SK-N-SH treated with all-trans-retinoic acid at 6 μM for 48 hours (cell line): ENCODE results near the gene TRABD2B.

Experiments used
- ATAC-seq: fragments of 200-7000 bp; cut with Tn5 transposase; 3 replicates; pipeline ENCODE4 v1.9.1; 2020; ENCODE audit warnings: mild to moderate bottlenecking, moderate library complexity
- ARNTL ChIP-seq: fragments of 450-650 bp; formaldehyde crosslinking; IDR thresholded peaks from 2 replicates; pipeline ENCODE4 v1.5.0; 2020; ENCODE audit warnings: low read depth, mild to moderate bottlenecking, moderate library complexity, borderline replicate concordance
- BACH2 ChIP-seq: fragments of 250-450 bp; sonication (Bioruptor Pico); IDR thresholded peaks from 2 replicates; pipeline ENCODE4 v1.9.0; 2021; ENCODE audit warnings: mild to moderate bottlenecking, borderline replicate concordance
- CSDC2 ChIP-seq: fragments of 250-450 bp; sonication (Bioruptor Pico); IDR thresholded peaks from 2 replicates; pipeline ENCODE4 v1.5.0; 2020; ENCODE audit warnings: mild to moderate bottlenecking, moderate library complexity
- GLIS3 ChIP-seq: fragments of 250-450 bp; sonication (Bioruptor Pico); IDR thresholded peaks from 2 replicates; pipeline ENCODE4 v1.5.0; 2020; ENCODE audit warnings: mild to moderate bottlenecking, moderate library complexity
- ISL1 ChIP-seq: fragments of 250-450 bp; sonication (Bioruptor Pico); IDR thresholded peaks from 2 replicates; pipeline ENCODE4 v2.1.2; 2022; ENCODE audit warnings: mild to moderate bottlenecking, moderate library complexity
- OSR1 ChIP-seq: fragments of 250-450 bp; sonication (Bioruptor Pico); IDR thresholded peaks from 2 replicates; pipeline ENCODE4 v1.8.0; 2022; ENCODE audit warnings: moderate library complexity, mild to moderate bottlenecking, inconsistent platforms
- PPARA ChIP-seq: fragments of 250-450 bp; sonication (Bioruptor Pico); IDR thresholded peaks from 2 replicates; pipeline ENCODE4 v1.5.0; 2020; ENCODE audit warnings: mild to moderate bottlenecking, borderline replicate concordance
- RARB ChIP-seq: fragments of 250-450 bp; sonication (Bioruptor Pico); IDR thresholded peaks from 2 replicates; pipeline ENCODE4 v1.8.0; 2021; ENCODE audit warnings: mild to moderate bottlenecking, moderate library complexity
- TCF4 ChIP-seq: fragments of 250-450 bp; sonication (Bioruptor Pico); IDR thresholded peaks from 2 replicates; pipeline ENCODE4 v1.8.0; 2021; ENCODE audit warnings: mild to moderate bottlenecking, moderate library complexity, borderline replicate concordance
- TOX ChIP-seq: fragments of 250-450 bp; sonication (Bioruptor Pico); IDR thresholded peaks from 2 replicates; pipeline ENCODE4 v1.8.0; 2021; ENCODE audit warnings: mild to moderate bottlenecking, moderate library complexity, borderline replicate concordance
- ZC3H10 ChIP-seq: fragments of 250-450 bp; sonication (Bioruptor Pico); IDR thresholded peaks from 2 replicates; pipeline ENCODE4 v1.5.1; 2021; ENCODE audit warnings: mild to moderate bottlenecking, moderate library complexity
- ZFP3 ChIP-seq: fragments of 250-450 bp; sonication (Bioruptor Pico); IDR thresholded peaks from 2 replicates; pipeline ENCODE4 v1.5.0; 2020; ENCODE audit warnings: mild to moderate bottlenecking, moderate library complexity
- ZFP30 ChIP-seq: fragments of 450-650 bp; formaldehyde crosslinking; IDR thresholded peaks from 2 replicates; pipeline ENCODE4 v1.5.0; 2022; ENCODE audit warnings: mild to moderate bottlenecking, moderate library complexity
- ZNF565 ChIP-seq: fragments of 450-650 bp; formaldehyde crosslinking; conservative IDR thresholded peaks from 2 replicates; pipeline ENCODE4 v1.5.0; 2020; ENCODE audit warnings: low read depth, mild to moderate bottlenecking, moderate library complexity
- ZNF70 ChIP-seq: fragments of 450-650 bp; formaldehyde crosslinking; IDR thresholded peaks from 2 replicates; pipeline ENCODE4 v1.5.0; 2020; ENCODE audit warnings: mild to moderate bottlenecking, moderate library complexity
- ZNF8 ChIP-seq: fragments of 450-650 bp; formaldehyde crosslinking; IDR thresholded peaks from 2 replicates; pipeline ENCODE4 v1.5.0; 2020; ENCODE audit warnings: mild to moderate bottlenecking, moderate library complexity
- TF ChIP-seq, protein P1 (sequence below): fragments of 250-450 bp; sonication (Bioruptor Pico); IDR thresholded peaks from 2 replicates; pipeline ENCODE4 v1.5.1; 2021; ENCODE audit warnings: mild to moderate bottlenecking, moderate library complexity
- TF ChIP-seq, protein P2 (sequence below): fragments of 250-450 bp; sonication (Bioruptor Pico); IDR thresholded peaks from 2 replicates; pipeline ENCODE4 v1.5.0; 2020; ENCODE audit warnings: mild to moderate bottlenecking, moderate library complexity
- TF ChIP-seq, protein P3 (sequence below): fragments of 250-450 bp; sonication (Bioruptor Pico); IDR thresholded peaks from 2 replicates; pipeline ENCODE4 v1.8.0; 2020; ENCODE audit warnings: mild to moderate bottlenecking, moderate library complexity, borderline replicate concordance
- TF ChIP-seq, protein P4 (sequence below): fragments of 250-450 bp; sonication (Bioruptor Pico); IDR thresholded peaks from 2 replicates; pipeline ENCODE4 v1.5.1; 2020; ENCODE audit warnings: low read depth, mild to moderate bottlenecking, moderate library complexity

TRABD2B gene

DNA sequence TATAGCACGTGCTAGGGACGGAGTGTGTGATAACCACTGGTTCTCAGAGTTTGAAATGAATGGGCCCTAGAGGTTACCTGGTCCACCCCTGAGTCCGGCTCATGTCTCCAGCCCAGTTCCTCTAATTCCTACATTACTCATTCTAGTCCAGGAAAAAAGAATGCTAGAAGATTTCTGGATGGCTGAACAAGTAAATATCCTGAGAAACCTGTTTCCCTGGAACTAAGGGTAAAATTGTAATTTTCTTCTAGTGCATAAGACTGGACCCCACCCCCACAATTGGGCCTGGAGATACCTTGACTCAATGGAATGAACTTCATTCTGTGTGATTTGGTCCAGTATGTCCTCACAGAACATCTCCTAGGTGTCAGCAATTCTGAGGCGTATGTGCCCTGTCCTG, 208.4 kb downstream of the TRABD2B start:
- TF ChIP-seq TOX (no peak), ARNTL (CRISPR knock-in tag) (no peak), PPARA (CRISPR knock-in tag) (no peak), ZNF70 (CRISPR knock-in tag) (no peak), ISL1 (no peak), ZFP30 (CRISPR knock-in tag) (no peak), GLIS3 (CRISPR knock-in tag) (no peak), OSR1 (CRISPR knock-in tag) (no peak), ZNF8 (CRISPR knock-in tag) (no peak), BACH2 (no peak), TCF4 (CRISPR knock-in tag) (no peak), ZFP3 (CRISPR knock-in tag) (no peak), ZNF565 (CRISPR knock-in tag) (no peak)
- TF ChIP-seq, protein P1, sequence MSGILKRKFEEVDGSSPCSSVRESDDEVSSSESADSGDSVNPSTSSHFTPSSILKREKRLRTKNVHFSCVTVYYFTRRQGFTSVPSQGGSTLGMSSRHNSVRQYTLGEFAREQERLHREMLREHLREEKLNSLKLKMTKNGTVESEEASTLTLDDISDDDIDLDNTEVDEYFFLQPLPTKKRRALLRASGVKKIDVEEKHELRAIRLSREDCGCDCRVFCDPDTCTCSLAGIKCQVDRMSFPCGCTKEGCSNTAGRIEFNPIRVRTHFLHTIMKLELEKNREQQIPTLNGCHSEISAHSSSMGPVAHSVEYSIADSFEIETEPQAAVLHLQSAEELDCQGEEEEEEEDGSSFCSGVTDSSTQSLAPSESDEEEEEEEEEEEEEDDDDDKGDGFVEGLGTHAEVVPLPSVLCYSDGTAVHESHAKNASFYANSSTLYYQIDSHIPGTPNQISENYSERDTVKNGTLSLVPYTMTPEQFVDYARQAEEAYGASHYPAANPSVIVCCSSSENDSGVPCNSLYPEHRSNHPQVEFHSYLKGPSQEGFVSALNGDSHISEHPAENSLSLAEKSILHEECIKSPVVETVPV (CRISPR knock-in tag) = no peak
- TF ChIP-seq, protein P2, sequence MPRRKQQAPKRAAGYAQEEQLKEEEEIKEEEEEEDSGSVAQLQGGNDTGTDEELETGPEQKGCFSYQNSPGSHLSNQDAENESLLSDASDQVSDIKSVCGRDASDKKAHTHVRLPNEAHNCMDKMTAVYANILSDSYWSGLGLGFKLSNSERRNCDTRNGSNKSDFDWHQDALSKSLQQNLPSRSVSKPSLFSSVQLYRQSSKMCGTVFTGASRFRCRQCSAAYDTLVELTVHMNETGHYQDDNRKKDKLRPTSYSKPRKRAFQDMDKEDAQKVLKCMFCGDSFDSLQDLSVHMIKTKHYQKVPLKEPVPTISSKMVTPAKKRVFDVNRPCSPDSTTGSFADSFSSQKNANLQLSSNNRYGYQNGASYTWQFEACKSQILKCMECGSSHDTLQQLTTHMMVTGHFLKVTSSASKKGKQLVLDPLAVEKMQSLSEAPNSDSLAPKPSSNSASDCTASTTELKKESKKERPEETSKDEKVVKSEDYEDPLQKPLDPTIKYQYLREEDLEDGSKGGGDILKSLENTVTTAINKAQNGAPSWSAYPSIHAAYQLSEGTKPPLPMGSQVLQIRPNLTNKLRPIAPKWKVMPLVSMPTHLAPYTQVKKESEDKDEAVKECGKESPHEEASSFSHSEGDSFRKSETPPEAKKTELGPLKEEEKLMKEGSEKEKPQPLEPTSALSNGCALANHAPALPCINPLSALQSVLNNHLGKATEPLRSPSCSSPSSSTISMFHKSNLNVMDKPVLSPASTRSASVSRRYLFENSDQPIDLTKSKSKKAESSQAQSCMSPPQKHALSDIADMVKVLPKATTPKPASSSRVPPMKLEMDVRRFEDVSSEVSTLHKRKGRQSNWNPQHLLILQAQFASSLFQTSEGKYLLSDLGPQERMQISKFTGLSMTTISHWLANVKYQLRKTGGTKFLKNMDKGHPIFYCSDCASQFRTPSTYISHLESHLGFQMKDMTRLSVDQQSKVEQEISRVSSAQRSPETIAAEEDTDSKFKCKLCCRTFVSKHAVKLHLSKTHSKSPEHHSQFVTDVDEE (CRISPR knock-in tag) = no peak

DNA sequence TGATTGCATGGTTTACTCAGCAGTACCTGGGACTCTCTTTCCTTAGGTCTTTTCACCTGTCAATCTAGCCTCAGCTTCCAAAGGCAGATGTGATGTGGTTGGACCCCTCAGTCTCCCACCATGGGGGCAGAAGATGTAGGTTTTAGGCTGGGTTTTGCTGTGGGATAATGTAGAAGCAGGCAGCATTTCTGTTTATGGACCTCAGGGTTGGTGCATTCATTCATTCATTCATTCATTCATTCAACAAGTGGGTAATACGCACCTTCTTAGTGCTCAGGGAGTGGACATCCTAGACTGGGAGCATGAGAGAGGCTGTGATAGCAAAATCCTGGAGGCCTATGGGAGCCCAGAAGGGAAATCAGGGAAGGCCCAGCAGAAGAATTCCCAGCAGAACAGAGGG, 209.6 kb downstream of the TRABD2B start:
- no peak for TF ChIP-seq CSDC2 (CRISPR knock-in tag)
- TF ChIP-seq, protein P3, sequence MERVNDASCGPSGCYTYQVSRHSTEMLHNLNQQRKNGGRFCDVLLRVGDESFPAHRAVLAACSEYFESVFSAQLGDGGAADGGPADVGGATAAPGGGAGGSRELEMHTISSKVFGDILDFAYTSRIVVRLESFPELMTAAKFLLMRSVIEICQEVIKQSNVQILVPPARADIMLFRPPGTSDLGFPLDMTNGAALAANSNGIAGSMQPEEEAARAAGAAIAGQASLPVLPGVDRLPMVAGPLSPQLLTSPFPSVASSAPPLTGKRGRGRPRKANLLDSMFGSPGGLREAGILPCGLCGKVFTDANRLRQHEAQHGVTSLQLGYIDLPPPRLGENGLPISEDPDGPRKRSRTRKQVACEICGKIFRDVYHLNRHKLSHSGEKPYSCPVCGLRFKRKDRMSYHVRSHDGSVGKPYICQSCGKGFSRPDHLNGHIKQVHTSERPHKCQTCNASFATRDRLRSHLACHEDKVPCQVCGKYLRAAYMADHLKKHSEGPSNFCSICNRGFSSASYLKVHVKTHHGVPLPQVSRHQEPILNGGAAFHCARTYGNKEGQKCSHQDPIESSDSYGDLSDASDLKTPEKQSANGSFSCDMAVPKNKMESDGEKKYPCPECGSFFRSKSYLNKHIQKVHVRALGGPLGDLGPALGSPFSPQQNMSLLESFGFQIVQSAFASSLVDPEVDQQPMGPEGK = no peak
- TF ChIP-seq, protein P2 (CRISPR knock-in tag) = no peak
- no peak for TF ChIP-seq ZC3H10
- TF ChIP-seq RARB (CRISPR knock-in tag) = no peak
- TF ChIP-seq ZNF8 (CRISPR knock-in tag) = no peak
- no peak for TF ChIP-seq ZNF565 (CRISPR knock-in tag)
- no peak for TF ChIP-seq GLIS3 (CRISPR knock-in tag)
- no peak for TF ChIP-seq TCF4 (CRISPR knock-in tag)
- no peak for TF ChIP-seq TOX
- no peak for ATAC-seq

More for the DNA sequence above, 208.4 kb downstream of the TRABD2B start:
- ATAC-seq = no peak

DNA sequence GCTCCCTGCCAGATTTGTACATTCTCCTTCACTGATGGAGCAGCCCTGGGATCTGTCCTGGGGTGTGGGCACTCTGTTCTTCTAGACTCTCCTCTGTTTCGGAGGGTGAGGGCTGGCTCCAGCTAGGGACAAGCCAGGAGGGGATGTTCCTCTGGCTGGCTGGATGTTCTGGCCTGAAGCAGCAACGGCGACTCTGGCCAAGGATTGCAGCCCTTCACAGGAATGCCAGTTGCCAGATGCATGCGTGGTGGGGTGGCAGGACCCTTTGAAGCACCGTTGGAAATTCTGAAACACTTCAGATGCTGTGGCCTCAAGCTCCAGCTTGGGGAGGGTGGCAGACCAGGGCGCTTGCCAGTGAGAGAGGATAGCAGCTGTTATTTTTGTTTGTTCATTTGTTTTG, 210.9 kb downstream of the TRABD2B start:
- no peak for ATAC-seq
- no peak for TF ChIP-seq ZNF8 (CRISPR knock-in tag)
- no peak for TF ChIP-seq PPARA (CRISPR knock-in tag)
- no peak for TF ChIP-seq OSR1 (CRISPR knock-in tag)
- TF ChIP-seq ZC3H10 = no peak
- TF ChIP-seq, protein P1 (CRISPR knock-in tag) = no peak
- TF ChIP-seq CSDC2 (CRISPR knock-in tag) = no peak
- TF ChIP-seq TCF4 (CRISPR knock-in tag) = no peak
- TF ChIP-seq, protein P4, sequence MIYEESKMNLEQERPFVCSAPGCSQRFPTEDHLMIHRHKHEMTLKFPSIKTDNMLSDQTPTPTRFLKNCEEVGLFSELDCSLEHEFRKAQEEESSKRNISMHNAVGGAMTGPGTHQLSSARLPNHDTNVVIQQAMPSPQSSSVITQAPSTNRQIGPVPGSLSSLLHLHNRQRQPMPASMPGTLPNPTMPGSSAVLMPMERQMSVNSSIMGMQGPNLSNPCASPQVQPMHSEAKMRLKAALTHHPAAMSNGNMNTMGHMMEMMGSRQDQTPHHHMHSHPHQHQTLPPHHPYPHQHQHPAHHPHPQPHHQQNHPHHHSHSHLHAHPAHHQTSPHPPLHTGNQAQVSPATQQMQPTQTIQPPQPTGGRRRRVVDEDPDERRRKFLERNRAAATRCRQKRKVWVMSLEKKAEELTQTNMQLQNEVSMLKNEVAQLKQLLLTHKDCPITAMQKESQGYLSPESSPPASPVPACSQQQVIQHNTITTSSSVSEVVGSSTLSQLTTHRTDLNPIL (CRISPR knock-in tag) = no peak
